ENCODE data around the gene REG1B.

REG1B gene

GRCh38 chr2:79087785-79088364 is at the start of gene REG1B:
REG1B (minus strand) TSS chr2:79087993; CDS start chr2:79087612, 381 bp downstream.
- no peak for DNase-seq (ENCODE audit: low read depth)

- DNase-seq (ENCODE audit: low read depth), result no peak
Measured at GRCh38 chr2:79131687-79132086, 43.9 kb upstream of the REG1B start.

- no peak for DNase-seq (ENCODE audit: low read depth)
Measured at GRCh38 chr2:79129804-79130203, 42.0 kb upstream of the REG1B start.

GRCh38 chr2:79129260-79129659 is 41.5 kb upstream of the REG1B start:
- no peak for DNase-seq (ENCODE audit: low read depth)

GRCh38 chr2:79128406-79128805 is 40.6 kb upstream of the REG1B start:
- DNase-seq (ENCODE audit: low read depth), result no peak

- DNase-seq (ENCODE audit: low read depth), result no peak
Measured at GRCh38 chr2:79125721-79125985, 37.9 kb upstream of the REG1B start.

- no peak for DNase-seq (ENCODE audit: low read depth)
Measured at GRCh38 chr2:79124907-79125720, 37.3 kb upstream of the REG1B start.

- DNase-seq (ENCODE audit: low read depth), result no peak
Measured at GRCh38 chr2:79122676-79123075, 34.9 kb upstream of the REG1B start.

- no peak for DNase-seq (ENCODE audit: low read depth)
Measured at GRCh38 chr2:79120194-79120713, 32.5 kb upstream of the REG1B start, which contains the start of gene REG1A. REG1A (plus strand) TSS chr2:79120488; CDS start chr2:79120862, 374 bp downstream.

GRCh38 chr2:79116997-79117928 is 29.5 kb upstream of the REG1B start:
- DNase-seq (ENCODE audit: low read depth), result no peak

- no peak for DNase-seq (ENCODE audit: low read depth)
Measured at GRCh38 chr2:79114797-79115494, 27.2 kb upstream of the REG1B start.

- no peak for DNase-seq (ENCODE audit: low read depth)
Measured at GRCh38 chr2:79112269-79112668, 24.5 kb upstream of the REG1B start.

GRCh38 chr2:79105259-79105658 is 17.5 kb upstream of the REG1B start:
- no peak for DNase-seq (ENCODE audit: low read depth)

- DNase-seq (ENCODE audit: low read depth), result no peak
Measured at GRCh38 chr2:79103214-79103613, 15.4 kb upstream of the REG1B start.

- DNase-seq (ENCODE audit: low read depth), result no peak
Measured at GRCh38 chr2:79101024-79101423, 13.2 kb upstream of the REG1B start.

GRCh38 chr2:79100285-79100684 is 12.5 kb upstream of the REG1B start:
- DNase-seq (ENCODE audit: low read depth), result no peak

- no peak for DNase-seq (ENCODE audit: low read depth)
Measured at GRCh38 chr2:79099140-79099686, 11.4 kb upstream of the REG1B start.

GRCh38 chr2:79097843-79098242 is 10.1 kb upstream of the REG1B start:
- no peak for DNase-seq (ENCODE audit: low read depth)

- no peak for DNase-seq (ENCODE audit: low read depth)
Measured at GRCh38 chr2:79090693-79091092, 2.9 kb upstream of the REG1B start.

GRCh38 chr2:79086255-79086654 is 1.5 kb downstream of the REG1B start:
- DNase-seq (ENCODE audit: low read depth), result no peak

GRCh38 chr2:79085382-79085781 is 2.4 kb downstream of the REG1B start:
- DNase-seq (ENCODE audit: low read depth), result no peak

Data from activated T-cell treated with anti-CD3 and anti-CD28 coated beads for 48 hours (primary cell).